GM19328 (cell line): ENCODE data around the gene TMEM258.

Experiments
- ATAC-seq: cut with Tn5 transposase; IDR thresholded peaks from one replicate; pipeline ENCODE4 v1.9.1; 2021; ENCODE audit warnings: mild to moderate bottlenecking, moderate library complexity; ENCODE audit not compliant: unreplicated experiment

TMEM258 gene

GRCh38 chr11:61826930-61827570 is 34.7 kb upstream of the TMEM258 start:
- no peak for ATAC-seq

- no peak for ATAC-seq
Observed at GRCh38 chr11:61820174-61820573, 27.8 kb upstream of the TMEM258 start.

DNA sequence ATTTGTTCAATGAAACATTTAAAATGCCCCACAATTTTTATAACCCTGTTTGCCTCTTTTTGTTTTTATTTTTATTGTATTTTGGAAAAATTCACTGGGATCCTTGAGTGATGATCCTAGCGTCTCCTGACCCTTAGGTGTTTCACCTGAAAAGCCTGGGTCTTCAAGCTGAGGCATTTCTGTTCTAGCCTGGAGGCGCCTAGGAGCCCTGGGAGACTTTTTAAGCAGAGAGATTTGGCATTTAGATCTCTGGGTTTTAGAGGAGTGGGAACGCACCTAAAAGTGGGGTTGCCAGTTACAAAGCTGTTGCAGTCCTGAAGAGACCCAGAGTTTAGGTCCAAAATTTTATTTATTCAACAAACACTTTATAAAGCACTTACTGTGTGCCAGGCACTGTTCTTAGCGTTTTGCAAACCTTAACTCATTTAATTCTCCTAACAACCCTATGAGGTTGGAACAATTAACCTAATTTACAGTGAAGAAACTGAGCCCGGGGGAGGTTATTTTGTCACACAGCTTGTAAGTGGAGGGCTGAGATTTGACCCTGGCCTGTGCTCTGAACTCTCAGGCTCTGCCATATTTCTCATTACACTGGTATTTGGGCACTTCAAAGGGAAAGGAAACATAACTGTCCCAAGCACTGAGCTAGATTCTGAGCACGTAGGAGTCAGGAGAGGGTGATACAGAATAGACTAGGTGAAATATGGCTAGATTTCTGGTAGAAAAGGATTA is 25.2 kb upstream of the TMEM258 start:
- no peak for ATAC-seq

GRCh38 chr11:61816736-61817455 is 24.5 kb upstream of the TMEM258 start, which contains the start of gene FADS1:
FADS1 (minus strand) TSS chr11:61817003; CDS start chr11:61816929, 74 bp downstream.
- ATAC-seq = peak; percentile 54

DNA sequence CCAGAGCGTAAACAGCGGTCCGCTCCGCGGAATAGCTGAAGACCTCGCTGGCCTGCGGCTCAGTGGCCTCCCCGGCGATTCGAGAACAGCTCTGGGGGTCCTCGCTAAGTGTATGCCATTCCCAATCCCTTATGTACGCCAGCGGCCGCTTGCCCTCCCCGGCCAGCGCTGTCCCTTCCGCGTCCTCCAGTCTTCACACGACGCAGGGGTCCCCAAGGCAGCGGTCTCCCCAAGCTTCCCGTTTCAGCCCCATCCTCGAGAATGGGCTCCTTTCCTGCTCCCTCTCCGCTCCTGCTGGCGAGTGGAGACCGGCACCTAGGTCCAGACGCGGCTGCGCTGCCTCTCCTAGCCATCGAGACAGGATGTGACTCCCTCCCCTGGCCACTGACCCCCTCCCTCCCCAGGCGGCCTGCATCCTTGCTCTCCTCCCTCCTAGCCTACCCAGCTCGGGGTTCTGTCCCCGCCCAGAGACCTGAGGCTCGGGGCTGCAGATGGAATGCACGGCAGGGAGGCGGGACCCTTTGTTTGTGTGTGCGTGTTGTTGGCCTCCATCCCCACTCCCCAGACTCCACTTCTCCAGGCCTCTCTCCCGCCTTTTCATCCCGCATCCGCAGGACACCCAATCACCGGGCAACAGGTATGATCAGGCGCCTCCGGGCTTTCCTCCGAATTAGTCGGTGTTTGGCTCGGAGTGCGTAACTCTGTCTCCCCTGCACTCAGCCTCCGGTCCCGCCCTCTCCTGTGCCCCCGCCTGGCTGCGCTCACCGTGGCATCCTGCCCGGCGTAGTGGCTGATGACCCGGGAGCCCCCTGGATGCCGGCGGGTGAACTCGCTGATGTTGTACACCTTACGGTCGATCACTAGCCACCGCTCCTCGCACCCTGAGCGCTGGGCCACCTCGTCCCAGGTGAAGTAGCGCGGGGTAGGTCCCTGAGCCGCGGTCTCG is 23.7 kb upstream of the TMEM258 start:
- peak; percentile 33 for ATAC-seq

DNA sequence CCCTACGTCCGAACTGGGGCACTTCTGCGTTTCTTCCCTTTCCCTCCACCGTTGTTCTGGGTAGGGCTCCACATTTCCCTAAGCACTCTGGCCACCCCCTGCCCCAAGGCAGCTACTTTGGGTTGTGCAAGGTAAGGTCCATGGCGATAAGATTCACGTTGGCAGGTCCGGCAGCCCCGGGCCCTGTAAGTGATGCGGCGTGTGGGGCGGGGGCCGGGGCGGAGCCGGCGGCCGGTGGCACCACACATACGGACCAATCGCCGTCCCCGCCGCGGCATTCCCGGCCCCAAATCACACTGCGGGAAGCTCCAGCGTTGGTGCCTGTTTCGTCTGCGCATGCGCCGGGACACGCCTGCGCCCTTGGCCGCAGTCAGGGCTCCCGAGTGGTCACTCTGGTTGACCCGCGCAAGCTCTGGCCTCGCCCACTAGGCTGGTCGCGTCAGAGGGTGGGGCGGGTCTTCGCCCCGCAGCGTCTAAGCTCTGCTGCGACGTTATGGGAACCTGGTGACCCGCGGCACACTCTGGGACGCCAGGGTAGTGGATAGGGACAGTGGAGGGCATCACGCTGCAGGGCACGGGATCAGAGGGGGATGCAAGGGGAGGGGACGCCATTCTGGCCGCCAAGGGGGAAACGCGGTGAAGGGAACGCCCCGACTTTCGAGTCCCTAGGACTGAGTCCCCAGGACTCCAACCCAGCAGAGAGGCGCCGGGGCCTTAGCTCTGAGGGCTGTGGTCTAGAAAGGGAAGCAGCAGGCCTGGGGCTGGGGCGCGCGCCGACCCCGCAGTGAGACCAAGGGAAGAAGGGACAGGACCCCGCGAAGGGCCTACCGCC is 22.8 kb upstream of the TMEM258 start:
- ATAC-seq = no peak

- ATAC-seq = no peak
Observed at GRCh38 chr11:61814247-61814957, 22.0 kb upstream of the TMEM258 start.

- ATAC-seq = no peak
Observed at GRCh38 chr11:61812736-61813411, 20.5 kb upstream of the TMEM258 start.

GRCh38 chr11:61811831-61812230 is 19.4 kb upstream of the TMEM258 start:
- no peak for ATAC-seq

DNA sequence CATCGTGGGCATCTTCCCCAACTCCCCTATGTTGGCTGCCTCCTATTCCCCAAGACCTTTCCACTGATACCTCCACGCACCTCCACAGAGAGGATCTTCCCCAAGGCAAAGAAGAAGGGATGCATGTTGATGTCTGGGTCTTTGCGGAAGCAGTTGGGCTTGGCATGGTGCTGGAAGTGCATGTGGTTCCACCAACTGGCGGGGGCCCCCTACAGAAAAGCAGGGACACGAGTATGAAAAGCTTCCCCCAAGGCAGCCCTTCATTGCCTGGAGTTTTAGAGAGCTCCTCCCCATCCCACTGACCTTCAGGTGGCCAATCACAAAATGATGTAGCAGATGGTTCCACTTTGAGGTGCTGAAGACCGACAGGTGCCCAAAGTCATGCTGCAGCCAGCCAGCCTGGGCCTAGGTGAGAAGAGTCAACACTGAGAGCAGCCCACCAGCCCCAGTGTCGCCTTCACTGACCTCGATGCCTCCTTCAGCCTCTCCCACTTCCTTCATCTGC is 18.3 kb upstream of the TMEM258 start:
- no peak for ATAC-seq

DNA sequence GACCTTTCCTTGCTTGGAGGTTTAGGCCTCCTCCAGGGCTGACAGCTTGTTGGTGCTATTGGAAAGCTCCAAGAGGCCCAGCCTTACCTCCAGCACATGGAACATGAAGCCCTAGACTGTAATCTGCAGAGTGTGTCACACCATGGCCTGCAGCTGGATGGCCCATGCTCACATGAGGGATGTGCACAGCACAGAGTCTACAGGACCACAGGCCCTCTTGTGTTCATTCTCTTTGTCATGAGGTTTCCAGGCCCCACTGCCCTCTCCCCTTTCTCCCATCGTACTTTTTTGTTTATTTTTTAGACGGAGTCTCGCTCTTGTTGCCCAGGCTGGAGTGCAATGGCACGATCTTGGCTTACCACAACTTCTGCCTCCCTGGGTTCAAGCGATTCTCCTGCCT is 14.4 kb upstream of the TMEM258 start:
- ATAC-seq = no peak

- no peak for ATAC-seq
Observed at GRCh38 chr11:61805146-61805545, 12.7 kb upstream of the TMEM258 start.

DNA sequence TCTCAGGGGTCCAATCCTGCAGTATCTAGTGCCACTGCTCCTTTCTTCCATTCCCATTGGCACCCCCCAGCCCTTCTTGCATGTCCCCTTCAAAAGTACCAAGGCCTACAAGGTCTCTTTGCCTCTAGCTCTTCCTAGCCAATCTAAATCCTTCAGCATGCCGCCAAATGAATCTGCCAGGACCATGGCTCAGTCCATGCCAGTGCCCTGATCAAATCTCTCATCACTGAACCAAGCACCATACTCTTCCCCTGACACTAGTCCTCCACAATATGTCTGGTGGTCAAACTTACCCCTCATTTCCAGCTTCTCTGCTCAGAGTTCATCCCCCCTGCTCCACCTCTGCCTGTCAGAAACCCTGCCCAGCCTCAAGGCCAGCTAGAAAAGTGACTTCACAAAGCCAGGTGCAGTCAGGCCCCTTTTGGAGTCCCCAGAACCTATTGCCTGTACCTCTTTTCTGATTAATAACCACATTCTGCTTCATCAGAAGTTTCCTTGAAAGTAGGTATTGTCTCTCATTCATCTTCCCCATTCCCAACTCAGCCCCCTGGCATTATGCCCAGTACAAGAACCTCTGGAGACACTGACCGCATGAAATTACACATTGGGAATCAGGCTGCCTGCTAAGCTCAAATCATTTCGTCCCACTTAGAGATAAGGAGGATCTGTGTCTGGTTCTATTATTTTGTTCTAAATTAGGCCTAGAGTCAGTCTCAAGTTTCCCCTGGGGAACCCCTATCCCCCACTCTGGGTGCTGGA is 11.7 kb upstream of the TMEM258 start:
- ATAC-seq = no peak

DNA sequence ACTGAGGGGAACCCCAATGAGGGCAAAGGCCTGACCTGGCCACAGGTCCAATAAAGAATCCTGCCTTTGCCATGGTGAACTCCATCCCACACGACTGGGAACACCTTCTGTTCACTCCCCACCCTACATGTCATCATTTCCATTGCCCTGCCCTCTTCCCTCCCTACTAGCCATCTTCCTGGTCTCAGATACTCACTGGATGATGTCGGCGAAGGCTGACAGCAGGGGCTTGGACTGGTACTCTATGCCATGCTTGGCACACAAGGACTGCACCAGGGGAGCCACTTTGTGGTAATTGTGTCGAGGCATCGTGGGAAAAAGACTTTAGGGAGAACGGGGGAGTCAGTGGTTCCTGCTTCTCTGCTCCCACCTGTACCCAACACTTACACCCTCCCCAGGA is 10.2 kb upstream of the TMEM258 start:
- no peak for ATAC-seq

DNA sequence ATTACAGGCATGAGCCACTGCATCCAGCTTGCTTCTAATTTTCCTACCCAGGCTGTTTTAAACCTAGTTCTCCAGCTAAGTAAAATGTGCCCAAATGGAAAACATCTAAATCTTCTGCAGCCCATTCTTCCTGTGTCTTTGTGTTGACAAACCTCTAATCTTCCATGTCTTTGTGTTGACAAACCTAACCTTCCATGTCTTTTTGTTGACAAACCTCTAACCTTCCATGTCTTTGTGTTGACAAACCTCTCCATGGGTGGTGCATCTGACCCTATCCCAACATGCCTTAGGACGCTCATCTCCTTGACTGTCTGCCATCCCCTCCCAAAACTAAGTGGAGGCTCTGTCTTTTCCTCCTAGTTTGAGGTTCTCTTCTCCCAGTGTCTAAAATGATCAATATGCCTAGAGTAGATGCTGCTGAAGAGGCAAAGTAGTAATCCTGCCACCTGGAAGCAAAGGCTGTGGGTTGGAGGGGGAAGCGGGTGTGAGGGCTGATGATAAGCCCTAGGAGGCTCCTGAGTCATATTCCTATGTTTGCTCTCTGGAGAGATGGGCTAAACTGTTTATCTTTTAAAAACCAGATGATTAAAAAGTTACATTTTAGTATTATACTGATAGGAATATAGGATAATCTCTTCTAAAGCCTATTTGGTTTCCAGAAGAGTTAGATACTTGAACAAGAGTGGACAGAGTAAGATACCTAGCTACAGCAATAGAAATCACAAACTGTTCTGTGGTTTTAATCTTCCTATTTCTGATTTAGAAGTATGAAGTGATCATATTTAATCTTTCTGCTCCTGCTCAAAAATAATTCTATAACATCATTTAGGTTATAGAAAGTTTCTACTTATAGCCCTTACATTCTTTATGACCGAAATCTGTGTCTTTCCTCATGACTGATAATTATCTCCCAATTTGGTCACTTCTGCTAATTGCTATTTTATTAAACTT is 8.2 kb upstream of the TMEM258 start:
- ATAC-seq = no peak

DNA sequence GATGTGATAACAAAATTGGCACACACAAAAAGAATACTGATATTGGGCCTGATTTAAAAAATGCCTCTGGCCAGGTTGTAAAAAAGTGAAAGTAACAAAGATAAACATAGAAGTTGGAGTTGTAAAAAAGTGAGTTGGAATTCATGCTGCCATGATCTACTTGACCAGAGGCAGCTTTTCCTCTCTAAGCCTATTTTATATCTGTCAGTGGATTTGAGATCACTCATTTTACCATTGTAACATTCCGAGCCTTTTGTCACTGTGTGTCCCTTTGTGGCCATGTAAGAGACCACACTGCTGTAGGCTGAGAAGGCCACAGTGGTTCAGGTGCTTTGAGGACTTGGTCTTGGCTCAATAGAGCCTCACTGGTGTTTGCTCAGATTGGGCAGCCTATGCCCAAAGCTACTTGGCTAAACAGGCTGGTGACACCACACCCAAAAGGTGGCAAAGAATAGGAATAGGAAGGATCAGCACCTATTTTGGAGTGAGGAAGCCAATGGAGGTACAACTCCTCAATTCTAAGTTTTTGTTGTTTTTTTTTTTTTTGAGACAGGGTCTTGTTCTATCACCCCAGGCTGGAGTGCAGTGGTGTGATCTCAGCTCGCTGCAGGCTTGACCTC is 7.4 kb upstream of the TMEM258 start:
- no peak for ATAC-seq
